H9 (cell line): ENCODE measurements around the gene SYS1. TPM values are rescaled to one million over a fixed set of nuclear protein-coding genes. Genes with fewer than 3 reads are reported as not detected.
A peak's percentile ranks its signal among the peaks of the same experiment; 100 is the strongest.

ENCODE experiments used
- DNase-seq: peaks from one replicate; pipeline ENCODE4 v3.0.0-alpha.2; 2017
- H2AFZ ChIP-seq: one replicate; pipeline ENCODE4 v1.6.1; 2013; ENCODE audit warnings: mild to moderate bottlenecking, low read length, control low read depth, moderate library complexity
- H2AK5ac ChIP-seq: 2 replicates; pipeline ENCODE4 v1.6.1; 2013; ENCODE audit warnings: low read length, control low read depth, mixed read lengths; ENCODE audit not compliant: insufficient read length
- H2BK120ac ChIP-seq: one replicate; pipeline ENCODE4 v1.6.1; 2013; ENCODE audit warnings: low read depth, mild to moderate bottlenecking, low read length, control low read depth, inconsistent platforms; ENCODE audit not compliant: poor library complexity, severe bottlenecking
- H2BK12ac ChIP-seq: 2 replicates; pipeline ENCODE4 v1.6.1; 2013; ENCODE audit warnings: low read length, control low read depth, mixed read lengths, low read depth; ENCODE audit not compliant: insufficient read length
- H2BK15ac ChIP-seq: 2 replicates; pipeline ENCODE4 v1.6.1; 2013; ENCODE audit warnings: low read depth, low read length, control low read depth
- H2BK20ac ChIP-seq: one replicate; pipeline ENCODE4 v1.6.1; 2013; ENCODE audit warnings: low read depth, mild to moderate bottlenecking, low read length, control low read depth, inconsistent platforms; ENCODE audit not compliant: poor library complexity, severe bottlenecking
- H2BK5ac ChIP-seq: 2 replicates; pipeline ENCODE4 v1.6.1; 2013; ENCODE audit warnings: low read length, control low read depth, mixed read lengths; ENCODE audit not compliant: insufficient read length
- H3K14ac ChIP-seq: 2 replicates; pipeline ENCODE4 v1.6.1; 2013; ENCODE audit warnings: low read length, control low read depth; ENCODE audit not compliant: insufficient read depth
- H3K18ac ChIP-seq: 2 replicates; pipeline ENCODE4 v1.6.1; 2013; ENCODE audit warnings: low read depth, mild to moderate bottlenecking, mixed read lengths, low read length, control low read depth; ENCODE audit not compliant: insufficient read length
- H3K23ac ChIP-seq: 2 replicates; pipeline ENCODE4 v1.6.1; 2013; ENCODE audit warnings: low read length, control low read depth, mixed read lengths, low read depth; ENCODE audit not compliant: insufficient read length
- H3K23me2 ChIP-seq: 2 replicates; pipeline ENCODE4 v1.6.1; 2013; ENCODE audit warnings: low read depth, mild to moderate bottlenecking, mixed read lengths, low read length, control low read depth; ENCODE audit not compliant: insufficient read length, poor library complexity, severe bottlenecking
- H3K27ac ChIP-seq: 2 replicates; pipeline ENCODE4 v1.5.1; 2013; ENCODE audit warnings: low read length, control low read depth, mixed read lengths, low read depth; ENCODE audit not compliant: insufficient read length
- H3K27me3 ChIP-seq: 2 replicates; pipeline ENCODE4 v1.6.1; 2013; ENCODE audit warnings: low read length, control low read depth, inconsistent platforms; ENCODE audit not compliant: insufficient read depth
- H3K4ac ChIP-seq: 2 replicates; pipeline ENCODE4 v1.6.1; 2013; ENCODE audit warnings: low read depth, mild to moderate bottlenecking, control low read depth, inconsistent platforms, low read length, moderate library complexity
- H3K4me1 ChIP-seq: 2 replicates; pipeline ENCODE4 v1.6.1; 2013; ENCODE audit warnings: low read length, control low read depth, inconsistent platforms; ENCODE audit not compliant: insufficient read depth
- H3K4me2 ChIP-seq: 2 replicates; pipeline ENCODE4 v1.6.1; 2013; ENCODE audit warnings: low read length, control low read depth, mixed read lengths; ENCODE audit not compliant: insufficient read length, insufficient read depth
- H3K56ac ChIP-seq: 2 replicates; pipeline ENCODE4 v1.6.1; 2013; ENCODE audit warnings: low read depth, mild to moderate bottlenecking, mixed read lengths, low read length, control low read depth; ENCODE audit not compliant: insufficient read length
- H3K79me1 ChIP-seq: 2 replicates; pipeline ENCODE4 v1.6.1; 2013; ENCODE audit warnings: low read depth, mild to moderate bottlenecking, moderate library complexity, low read length, control low read depth, inconsistent platforms; ENCODE audit not compliant: insufficient read depth, poor library complexity, severe bottlenecking
- H3K79me2 ChIP-seq: 2 replicates; pipeline ENCODE4 v1.6.1; 2013; ENCODE audit warnings: low read length, control low read depth, inconsistent platforms; ENCODE audit not compliant: insufficient read depth
- H3K9ac ChIP-seq: 2 replicates; pipeline ENCODE4 v1.6.1; 2013; ENCODE audit warnings: low read length, control low read depth, mixed read lengths; ENCODE audit not compliant: insufficient read length; ENCODE audit errors: extremely low read depth
- H3K9me3 ChIP-seq: one replicate; pipeline ENCODE4 v1.6.1; 2013; ENCODE audit warnings: low read depth, low read length, inconsistent platforms; ENCODE audit not compliant: control insufficient read depth
- H3T11ph ChIP-seq: one replicate; pipeline ENCODE4 v1.6.1; 2013; ENCODE audit warnings: mild to moderate bottlenecking, low read length, control low read depth, inconsistent platforms
- H4K20me1 ChIP-seq: one replicate; pipeline ENCODE4 v1.6.1; 2013; ENCODE audit not compliant: control insufficient read depth, insufficient read length, insufficient read depth
- H4K5ac ChIP-seq: 2 replicates; pipeline ENCODE4 v1.6.1; 2013; ENCODE audit warnings: low read depth, mild to moderate bottlenecking, mixed read lengths, low read length, control low read depth; ENCODE audit not compliant: insufficient read length
- H4K8ac ChIP-seq: replicated peaks from 2 replicates; pipeline ENCODE4 v1.6.1; 2013; ENCODE audit warnings: low read length, control low read depth, mixed read lengths, low read depth; ENCODE audit not compliant: insufficient read length
- H4K91ac ChIP-seq: 2 replicates; pipeline ENCODE4 v1.6.1; 2013; ENCODE audit warnings: low read depth, mild to moderate bottlenecking, moderate library complexity, mixed read lengths, low read length, control low read depth; ENCODE audit not compliant: insufficient read length
- H3K27ac Mint-ChIP-seq, 3 experiments: 2 replicates in 2 of 3; 3 replicates in 1 of 3; pipeline ENCODE4 v1.8.0; 2020 to 2021; ENCODE audit warnings: mixed read lengths in 3 of 3, mild to moderate bottlenecking in 1 of 3, moderate library complexity in 1 of 3
- H3K27me3 Mint-ChIP-seq: 2 replicates; pipeline ENCODE4 v1.8.0; 2021; ENCODE audit warnings: low read depth, mild to moderate bottlenecking, moderate library complexity, mixed read lengths
- H3K36me3 Mint-ChIP-seq, 3 experiments: 2 replicates in 2 of 3; 3 replicates in 1 of 3; pipeline ENCODE4 v1.8.0; 2020 to 2021; ENCODE audit warnings: low read depth in 3 of 3, mixed read lengths in 3 of 3; ENCODE audit not compliant: insufficient read depth in 1 of 3
- H3K4me1 Mint-ChIP-seq, 2 experiments: 2 replicates each; pipeline ENCODE4 v1.8.0; 2020; ENCODE audit warnings: mixed read lengths in 2 of 2
- H3K4me3 Mint-ChIP-seq, 2 experiments: 2 replicates in 1 of 2; 3 replicates in 1 of 2; pipeline ENCODE4 v1.8.0; 2020 to 2021; ENCODE audit warnings: mild to moderate bottlenecking in 2 of 2, mixed read lengths in 2 of 2, moderate library complexity in 1 of 2
- H3K9me3 Mint-ChIP-seq, 2 experiments: 2 replicates in 1 of 2; 3 replicates in 1 of 2; pipeline ENCODE4 v1.8.0; 2020; ENCODE audit warnings: mild to moderate bottlenecking in 2 of 2, mixed read lengths in 2 of 2, moderate library complexity in 1 of 2
- total RNA-seq: library from RNA; stranded (reverse); gene quantifications from 2 replicates; pipeline ENCODE4 v1.2.1, GENCODE V29; 2021
- TF ChIP-seq, protein P1 (sequence below): fragments of 200-600 bp; sonication (generic); conservative IDR thresholded peaks from 3 replicates; pipeline ENCODE4 v1.8.0; 2021; ENCODE audit warnings: antibody characterized with exemption, mild to moderate bottlenecking

SYS1 gene
- total RNA-seq, 1 experiment from 2014 or later: 21.0 TPM

- Histone ChIP-seq H2BK12ac (no peak overlapping the region), H3K14ac (no peak overlapping the region), H4K8ac (no peak overlapping the region), H3T11ph (no peak overlapping the region), H3K27me3 (no peaks in the 10 kb centered on the region), H3K9me3 (no peaks in the 10 kb centered on the region), H4K91ac (no peak overlapping the region), H2BK20ac (no peak overlapping the region), H3K23ac (no peak overlapping the region), H3K18ac (no peak overlapping the region), H2BK5ac (no peak overlapping the region), H3K23me2 (no peaks in the 10 kb centered on the region), H3K4me1 (no peaks in the 10 kb centered on the region), H4K5ac (no peak overlapping the region), H3K9ac (no peak overlapping the region), H3K27ac (no peak overlapping the region), H2AFZ (no peak overlapping the region), H3K4me2 (no peak overlapping the region), H2BK120ac (no peak overlapping the region), H3K56ac (no peak overlapping the region), H3K79me2 (no peaks in the 10 kb centered on the region), H2BK15ac (no peak overlapping the region), H2AK5ac (no peak overlapping the region), H4K20me1 (no peaks in the 10 kb centered on the region), H3K4ac (no peak overlapping the region), H3K79me1 (no peaks in the 10 kb centered on the region)
- H3K4me1 Mint-ChIP-seq: peaks cover 7 to 8% of the 10 kb centered on the region in 2 experiments; a peak in 2 of 4 replicates
- H3K9me3 Mint-ChIP-seq: no peaks in the 10 kb centered on the region
- 0 out of 7 replicates have a peak overlapping the region, but pooled peaks of 1 of the 3 experiments have one; percentile 70 for H3K27ac Mint-ChIP-seq
- H3K4me3 Mint-ChIP-seq: no peak overlapping the region
- TF ChIP-seq, protein P1, sequence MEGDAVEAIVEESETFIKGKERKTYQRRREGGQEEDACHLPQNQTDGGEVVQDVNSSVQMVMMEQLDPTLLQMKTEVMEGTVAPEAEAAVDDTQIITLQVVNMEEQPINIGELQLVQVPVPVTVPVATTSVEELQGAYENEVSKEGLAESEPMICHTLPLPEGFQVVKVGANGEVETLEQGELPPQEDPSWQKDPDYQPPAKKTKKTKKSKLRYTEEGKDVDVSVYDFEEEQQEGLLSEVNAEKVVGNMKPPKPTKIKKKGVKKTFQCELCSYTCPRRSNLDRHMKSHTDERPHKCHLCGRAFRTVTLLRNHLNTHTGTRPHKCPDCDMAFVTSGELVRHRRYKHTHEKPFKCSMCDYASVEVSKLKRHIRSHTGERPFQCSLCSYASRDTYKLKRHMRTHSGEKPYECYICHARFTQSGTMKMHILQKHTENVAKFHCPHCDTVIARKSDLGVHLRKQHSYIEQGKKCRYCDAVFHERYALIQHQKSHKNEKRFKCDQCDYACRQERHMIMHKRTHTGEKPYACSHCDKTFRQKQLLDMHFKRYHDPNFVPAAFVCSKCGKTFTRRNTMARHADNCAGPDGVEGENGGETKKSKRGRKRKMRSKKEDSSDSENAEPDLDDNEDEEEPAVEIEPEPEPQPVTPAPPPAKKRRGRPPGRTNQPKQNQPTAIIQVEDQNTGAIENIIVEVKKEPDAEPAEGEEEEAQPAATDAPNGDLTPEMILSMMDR: no peak
- H3K27me3 Mint-ChIP-seq: no peaks in the 10 kb centered on the region
- no peak for DNase-seq
- H3K36me3 Mint-ChIP-seq: peaks cover 5 to 22% (median 18%) of the 10 kb centered on the region in 3 experiments; a peak in 6 of 7 replicates
Observed at GRCh38 chr20:45323731-45324130, 39.2 kb upstream of the SYS1 start.
